DMS53 treated with DMSO at 0.1 percent for 48 hours (cell line): ENCODE data around the gene CYP26B1.
"Not testable (repeated sequence)": the region's sequence is repeated elsewhere in the genome, so short reads cannot be mapped to it uniquely, and the experiment has no call there.

Source experiments
- DNase-seq: peaks from one replicate; lab custom pipeline; 2025; ENCODE audit not compliant: unreplicated experiment; lab: John Stamatoyannopoulos, UW

CYP26B1 gene

GRCh38 chr2:72086871-72087633 is 60.6 kb downstream of the CYP26B1 start:
- not testable (repeated sequence) for DNase-seq

DNA sequence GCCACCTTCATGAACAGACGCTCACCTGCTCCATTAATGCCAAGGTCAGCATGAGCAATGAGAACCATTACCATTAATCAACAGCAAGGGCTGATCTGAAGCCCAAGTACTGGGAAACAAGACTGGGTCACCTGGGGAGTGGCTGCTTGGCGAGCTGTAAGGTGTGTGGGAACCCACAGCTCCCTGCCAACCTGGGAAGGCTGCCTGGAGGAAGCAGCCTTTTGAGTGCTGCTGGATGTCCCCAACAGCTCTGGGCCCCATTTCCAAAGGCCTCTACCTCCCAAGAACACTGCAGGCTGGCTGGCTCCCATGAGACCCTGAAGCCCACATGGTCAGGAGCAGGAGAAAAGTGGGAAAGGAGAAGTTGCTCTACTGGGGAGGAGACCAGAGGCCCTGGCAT is 62.1 kb downstream of the CYP26B1 start:
- no peak for DNase-seq

- no peak for DNase-seq
These were observed 62.6 kb downstream of the CYP26B1 start for GRCh38 chr2:72085036-72085435.

- DNase-seq, result no peak
These were observed 63.1 kb downstream of the CYP26B1 start for GRCh38 chr2:72084584-72084976.

GRCh38 chr2:72083751-72084583 is 63.7 kb downstream of the CYP26B1 start:
- no peak for DNase-seq

DNA sequence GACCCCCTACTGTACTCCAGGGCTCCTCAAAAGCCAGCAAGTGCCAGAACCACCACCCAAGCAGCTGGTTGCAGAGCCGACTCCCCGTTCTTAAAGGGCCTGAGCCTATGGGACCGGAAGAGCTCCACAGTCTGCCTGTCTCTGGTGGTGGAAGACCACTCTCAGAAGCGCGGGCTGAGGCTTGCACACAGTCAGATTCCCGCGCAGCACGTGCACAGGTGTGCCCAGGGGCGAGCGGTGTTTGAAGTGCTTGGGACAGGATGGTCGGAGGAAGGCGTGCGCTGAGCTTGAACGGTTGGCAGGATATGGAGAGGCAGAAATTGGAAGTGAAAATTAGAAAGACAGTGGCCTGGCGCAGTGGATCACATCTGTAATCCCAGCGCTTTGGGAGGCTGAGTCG is 64.8 kb downstream of the CYP26B1 start:
- DNase-seq, result no peak

DNA sequence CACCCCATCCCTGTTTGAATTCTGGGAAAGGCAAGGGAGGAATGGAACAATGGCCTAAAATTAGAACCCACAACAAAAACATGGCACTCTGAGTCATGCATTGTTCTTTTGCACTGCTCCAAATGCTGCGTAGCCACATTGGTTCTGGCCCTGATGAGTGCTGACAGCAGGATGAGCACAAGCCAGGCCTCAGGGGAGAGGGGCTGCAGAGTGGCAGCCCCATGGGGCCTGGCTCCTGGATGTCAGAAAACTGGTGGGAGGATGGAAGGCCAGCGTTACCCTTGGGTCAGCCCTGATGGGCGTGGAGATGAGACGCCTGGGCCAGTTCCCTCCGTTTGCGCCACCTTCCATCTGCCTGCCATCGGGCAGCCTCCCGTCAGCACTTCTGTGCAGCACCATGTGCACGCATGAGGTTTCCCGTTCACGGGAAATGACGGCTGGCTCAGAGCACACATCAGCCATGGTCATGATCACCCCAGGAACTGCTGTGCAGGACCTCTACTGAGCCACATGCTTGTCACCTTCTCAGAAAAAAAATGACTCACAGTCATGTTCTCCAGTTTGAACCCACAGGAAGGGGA is 65.6 kb downstream of the CYP26B1 start:
- no peak for DNase-seq

- no peak for DNase-seq
These were observed 66.2 kb downstream of the CYP26B1 start for GRCh38 chr2:72081451-72081850.

GRCh38 chr2:72080286-72081145 is 67.1 kb downstream of the CYP26B1 start:
- DNase-seq, result no peak
